ENCODE measurements around the gene EXOC3L4.

EXOC3L4 gene

DNA sequence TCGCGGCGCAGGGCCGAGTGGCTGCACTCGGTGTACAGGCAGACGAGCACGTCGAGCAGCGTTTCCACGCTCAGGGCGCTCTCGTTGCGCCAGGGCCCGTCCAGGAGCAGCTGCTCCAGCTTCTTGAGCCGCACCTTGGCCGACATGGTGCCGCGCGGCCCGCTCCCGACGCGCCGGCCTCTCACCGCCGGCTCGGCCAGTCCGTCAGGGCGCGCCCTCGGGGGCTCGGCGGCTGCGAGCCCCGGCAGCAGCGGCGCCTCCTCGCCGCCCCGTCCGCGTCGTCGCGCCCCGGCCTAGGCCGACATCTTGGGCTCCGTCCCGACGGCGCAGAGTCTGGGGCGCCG lies 37.5 kb upstream of the EXOC3L4 start:
- peak; percentile 79; the same call in 1 of the 2 replicates for TF ChIP-seq EZH2phosphoT487 (IDR thresholded peaks at IDR 0.05; ENCODE audit: borderline replicate concordance, low read length)
- TF ChIP-seq, protein P1, sequence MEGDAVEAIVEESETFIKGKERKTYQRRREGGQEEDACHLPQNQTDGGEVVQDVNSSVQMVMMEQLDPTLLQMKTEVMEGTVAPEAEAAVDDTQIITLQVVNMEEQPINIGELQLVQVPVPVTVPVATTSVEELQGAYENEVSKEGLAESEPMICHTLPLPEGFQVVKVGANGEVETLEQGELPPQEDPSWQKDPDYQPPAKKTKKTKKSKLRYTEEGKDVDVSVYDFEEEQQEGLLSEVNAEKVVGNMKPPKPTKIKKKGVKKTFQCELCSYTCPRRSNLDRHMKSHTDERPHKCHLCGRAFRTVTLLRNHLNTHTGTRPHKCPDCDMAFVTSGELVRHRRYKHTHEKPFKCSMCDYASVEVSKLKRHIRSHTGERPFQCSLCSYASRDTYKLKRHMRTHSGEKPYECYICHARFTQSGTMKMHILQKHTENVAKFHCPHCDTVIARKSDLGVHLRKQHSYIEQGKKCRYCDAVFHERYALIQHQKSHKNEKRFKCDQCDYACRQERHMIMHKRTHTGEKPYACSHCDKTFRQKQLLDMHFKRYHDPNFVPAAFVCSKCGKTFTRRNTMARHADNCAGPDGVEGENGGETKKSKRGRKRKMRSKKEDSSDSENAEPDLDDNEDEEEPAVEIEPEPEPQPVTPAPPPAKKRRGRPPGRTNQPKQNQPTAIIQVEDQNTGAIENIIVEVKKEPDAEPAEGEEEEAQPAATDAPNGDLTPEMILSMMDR (IDR thresholded peaks at IDR 0.05; ENCODE audit: low read depth, low read length, poor library complexity, severe bottlenecking): no peak
- no peaks in the 10 kb centered on the region for H3K9me2 ChIP-seq (replicated peaks; ENCODE audit: control insufficient read depth, low read length)
- H3K79me2 ChIP-seq (ENCODE audit: control insufficient read depth, low read length): no peaks in the 10 kb centered on the region
- peak overlapping the region; percentile 33; the same call in 1 of the 2 replicates for H3K4me2 ChIP-seq (ENCODE audit: low read length)
- H3K4me1 ChIP-seq (ENCODE audit: control insufficient read depth, low read length): peaks cover 13% of the 10 kb centered on the region
- H3K9me3 ChIP-seq (ENCODE audit: control insufficient read depth, insufficient read depth, low read length): no peaks in the 10 kb centered on the region
- H3F3A ChIP-seq (ENCODE audit: control insufficient read depth, insufficient read depth): no peaks in the 10 kb centered on the region
- peak overlapping the region; percentile 37; the same call in 1 of the 2 replicates for H3K4me3 ChIP-seq (ENCODE audit: low read length)
- peaks cover 63% of the 10 kb centered on the region for H3K27me3 ChIP-seq (ENCODE audit: control insufficient read depth, low read length)
- H3K27ac ChIP-seq (ENCODE audit: low read depth, low read length): no peak overlapping the region
- no peaks in the 10 kb centered on the region for H3K36me3 ChIP-seq (ENCODE audit: control insufficient read depth, low read length)
- H4K20me1 ChIP-seq (ENCODE audit: control insufficient read depth, insufficient read depth, low read depth, low read length): no peaks in the 10 kb centered on the region

- Histone ChIP-seq H4K20me1 (ENCODE audit: control insufficient read depth, insufficient read depth, low read depth, low read length) (no peaks in the 10 kb centered on the region), H3K9me2 (replicated peaks; ENCODE audit: control insufficient read depth, low read length) (no peaks in the 10 kb centered on the region), H3K27me3 (ENCODE audit: control insufficient read depth, low read length) (peaks cover 61% of the 10 kb centered on the region), H3K4me1 (ENCODE audit: control insufficient read depth, low read length) (peaks cover 13% of the 10 kb centered on the region), H3F3A (ENCODE audit: control insufficient read depth, insufficient read depth) (no peaks in the 10 kb centered on the region), H3K9me3 (ENCODE audit: control insufficient read depth, insufficient read depth, low read length) (no peaks in the 10 kb centered on the region), H3K4me2 (ENCODE audit: low read length) (peak within 1 kb of the TSS; percentile 69), H3K27ac (ENCODE audit: low read depth, low read length) (no peak within 1 kb of the TSS), H3K36me3 (ENCODE audit: control insufficient read depth, low read length) (no peaks in the 10 kb centered on the region), H3K79me2 (ENCODE audit: control insufficient read depth, low read length) (no peaks in the 10 kb centered on the region), H3K4me3 (ENCODE audit: low read length) (peak within 1 kb of the TSS; percentile 64)
- TF ChIP-seq EZH2phosphoT487 (IDR thresholded peaks at IDR 0.05; ENCODE audit: borderline replicate concordance, low read length): no peak
- TF ChIP-seq, protein P1 (IDR thresholded peaks at IDR 0.05; ENCODE audit: low read depth, low read length, poor library complexity, severe bottlenecking): no peak
These were observed 37.0 kb upstream of the EXOC3L4 start, which contains the start of gene CDC42BPB for GRCh38 chr14:103057372-103058163. TSS of gene CDC42BPB (minus strand) at chr14:103057549. CDS start at chr14:103057173, 376 bp downstream.

- peak overlapping the region; percentile 69 for H3K4me2 ChIP-seq (ENCODE audit: low read length)
- no peak overlapping the region for H3K27ac ChIP-seq (ENCODE audit: low read depth, low read length)
- no peaks in the 10 kb centered on the region for H4K20me1 ChIP-seq (ENCODE audit: control insufficient read depth, insufficient read depth, low read depth, low read length)
- H3K27me3 ChIP-seq (ENCODE audit: control insufficient read depth, low read length): peaks cover 64% of the 10 kb centered on the region
- no peak for TF ChIP-seq EZH2phosphoT487 (IDR thresholded peaks at IDR 0.05; ENCODE audit: borderline replicate concordance, low read length)
- TF ChIP-seq, protein P1 (IDR thresholded peaks at IDR 0.05; ENCODE audit: low read depth, low read length, poor library complexity, severe bottlenecking): no peak
- H3K79me2 ChIP-seq (ENCODE audit: control insufficient read depth, low read length): no peaks in the 10 kb centered on the region
- no peaks in the 10 kb centered on the region for H3K9me3 ChIP-seq (ENCODE audit: control insufficient read depth, insufficient read depth, low read length)
- H3K4me1 ChIP-seq (ENCODE audit: control insufficient read depth, low read length): peaks cover 13% of the 10 kb centered on the region
- H3K4me3 ChIP-seq (ENCODE audit: low read length): peak overlapping the region; percentile 64
- no peaks in the 10 kb centered on the region for H3K9me2 ChIP-seq (replicated peaks; ENCODE audit: control insufficient read depth, low read length)
- H3F3A ChIP-seq (ENCODE audit: control insufficient read depth, insufficient read depth): no peaks in the 10 kb centered on the region
- no peaks in the 10 kb centered on the region for H3K36me3 ChIP-seq (ENCODE audit: control insufficient read depth, low read length)
These were observed 36.1 kb upstream of the EXOC3L4 start for GRCh38 chr14:103058164-103059055.
